DMS153 (cell line): ENCODE data around the gene ZNF785.
A peak's percentile ranks its signal among the peaks of the same experiment; 100 is the strongest.
"Not testable (repeated sequence)": the region's sequence is repeated elsewhere in the genome, so short reads cannot be mapped to it uniquely, and the experiment has no call there.

ENCODE experiments used
- DNase-seq: peaks from one replicate; lab custom pipeline; 2025; lab: John Stamatoyannopoulos, UW

Gene ZNF785

GRCh38 chr16:30602616-30603277 is 17.2 kb upstream of the ZNF785 start:
- no peak for DNase-seq

GRCh38 chr16:30601966-30602365 is 16.5 kb upstream of the ZNF785 start:
- DNase-seq: no peak

GRCh38 chr16:30600929-30601328 is 15.4 kb upstream of the ZNF785 start:
- DNase-seq: no peak

GRCh38 chr16:30600215-30600614 is 14.7 kb upstream of the ZNF785 start:
- DNase-seq: no peak

GRCh38 chr16:30592871-30593270 is 7.4 kb upstream of the ZNF785 start:
- no peak for DNase-seq

GRCh38 chr16:30590869-30591268 is 5.4 kb upstream of the ZNF785 start:
- DNase-seq: not testable (repeated sequence)

- DNase-seq: not testable (repeated sequence)
Observed at GRCh38 chr16:30589582-30589981, 4.1 kb upstream of the ZNF785 start.

DNA sequence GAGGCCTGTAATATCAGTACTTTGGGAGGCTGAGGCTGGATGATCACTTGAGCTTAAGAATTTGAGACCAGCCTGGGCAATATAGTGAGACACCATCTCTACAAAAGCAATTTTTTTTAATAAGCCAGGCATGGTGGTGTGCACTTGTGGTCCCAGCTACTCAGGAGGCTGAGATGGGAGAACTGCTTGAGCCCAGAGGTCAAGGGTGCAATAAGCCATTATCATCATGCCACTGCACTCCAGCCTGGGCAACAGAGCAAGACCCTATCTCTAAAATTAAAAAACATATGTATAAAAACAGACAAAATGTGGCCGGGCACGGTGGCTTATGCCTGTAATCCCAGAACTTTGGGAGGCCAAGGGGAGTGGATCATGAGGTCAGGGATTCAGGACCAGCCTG is 3.2 kb upstream of the ZNF785 start:
- no peak for DNase-seq

- no peak for DNase-seq
Observed at GRCh38 chr16:30585022-30585399, 486 bp downstream of the ZNF785 start.

- no peak for DNase-seq
Observed at GRCh38 chr16:30582611-30583340, 2.7 kb downstream of the ZNF785 start.

DNA sequence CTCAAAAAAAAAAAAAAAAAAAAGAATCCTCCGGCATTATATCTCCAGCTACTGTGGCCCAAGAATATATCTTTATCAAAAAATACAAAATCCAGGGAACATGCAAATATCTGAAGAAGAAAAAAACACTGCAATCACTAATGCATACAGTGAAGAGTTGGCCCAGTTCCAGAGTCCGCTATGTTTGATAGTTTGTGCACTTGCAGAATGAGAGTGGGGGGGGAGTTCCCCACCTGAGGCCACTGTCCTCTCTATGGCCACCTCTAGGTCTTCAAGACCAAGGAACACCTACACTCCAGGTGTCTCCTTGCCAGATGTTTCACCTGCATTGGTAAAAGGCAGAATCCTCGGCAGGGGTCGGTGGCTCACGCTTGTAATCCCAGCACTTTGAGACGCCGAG is 4.0 kb downstream of the ZNF785 start:
- DNase-seq: no peak

DNA sequence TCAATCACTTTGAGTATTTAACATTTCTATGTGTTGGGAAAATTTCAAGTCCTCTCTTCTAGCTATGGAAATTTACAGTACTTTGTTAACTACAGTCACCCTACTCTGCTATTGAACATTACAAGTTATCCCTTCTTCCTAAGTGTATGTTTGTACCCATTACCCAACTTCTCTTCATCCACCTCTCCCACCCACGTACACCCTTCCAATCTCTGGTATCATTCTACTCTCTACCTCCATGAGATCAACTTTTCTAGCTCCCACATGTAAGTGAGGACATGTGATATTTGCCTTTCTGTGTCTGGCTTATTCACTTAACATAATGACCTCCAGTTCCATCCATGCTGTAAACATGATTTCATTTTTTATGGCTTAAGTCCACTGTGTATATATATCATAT is 10.8 kb downstream of the ZNF785 start:
- DNase-seq: no peak

GRCh38 chr16:30571445-30572322 is 13.8 kb downstream of the ZNF785 start, which contains the start of gene ZNF688:
ZNF688 (minus strand) TSS chr16:30571714; CDS start chr16:30571629, 85 bp downstream.
- DNase-seq: peak; percentile 83

- DNase-seq: no peak
Observed at GRCh38 chr16:30570636-30571444, 14.7 kb downstream of the ZNF785 start.

GRCh38 chr16:30569746-30570635 is 15.5 kb downstream of the ZNF785 start:
- DNase-seq: no peak

DNA sequence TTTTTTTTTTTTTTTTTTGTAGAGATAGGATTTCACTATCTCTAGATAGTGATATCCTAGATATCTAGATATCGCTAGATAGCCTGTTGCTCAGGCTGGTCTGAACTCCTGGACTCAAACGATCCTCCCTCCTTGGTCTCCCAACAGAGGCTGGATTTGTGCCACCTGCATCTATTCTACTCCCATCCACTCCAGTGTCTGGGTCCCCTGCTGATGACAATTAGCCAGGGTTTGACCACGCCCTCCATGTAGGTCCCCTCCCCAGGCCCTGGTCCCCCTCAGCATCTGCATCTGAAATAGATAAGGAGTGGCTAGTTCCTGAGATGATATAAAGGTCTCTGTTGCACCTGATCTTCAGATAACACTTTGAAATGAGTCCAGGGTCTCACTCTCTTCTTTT is 16.2 kb downstream of the ZNF785 start:
- no peak for DNase-seq

- DNase-seq: peak; percentile 47
Observed at GRCh38 chr16:30567991-30568638, 17.4 kb downstream of the ZNF785 start.

DNA sequence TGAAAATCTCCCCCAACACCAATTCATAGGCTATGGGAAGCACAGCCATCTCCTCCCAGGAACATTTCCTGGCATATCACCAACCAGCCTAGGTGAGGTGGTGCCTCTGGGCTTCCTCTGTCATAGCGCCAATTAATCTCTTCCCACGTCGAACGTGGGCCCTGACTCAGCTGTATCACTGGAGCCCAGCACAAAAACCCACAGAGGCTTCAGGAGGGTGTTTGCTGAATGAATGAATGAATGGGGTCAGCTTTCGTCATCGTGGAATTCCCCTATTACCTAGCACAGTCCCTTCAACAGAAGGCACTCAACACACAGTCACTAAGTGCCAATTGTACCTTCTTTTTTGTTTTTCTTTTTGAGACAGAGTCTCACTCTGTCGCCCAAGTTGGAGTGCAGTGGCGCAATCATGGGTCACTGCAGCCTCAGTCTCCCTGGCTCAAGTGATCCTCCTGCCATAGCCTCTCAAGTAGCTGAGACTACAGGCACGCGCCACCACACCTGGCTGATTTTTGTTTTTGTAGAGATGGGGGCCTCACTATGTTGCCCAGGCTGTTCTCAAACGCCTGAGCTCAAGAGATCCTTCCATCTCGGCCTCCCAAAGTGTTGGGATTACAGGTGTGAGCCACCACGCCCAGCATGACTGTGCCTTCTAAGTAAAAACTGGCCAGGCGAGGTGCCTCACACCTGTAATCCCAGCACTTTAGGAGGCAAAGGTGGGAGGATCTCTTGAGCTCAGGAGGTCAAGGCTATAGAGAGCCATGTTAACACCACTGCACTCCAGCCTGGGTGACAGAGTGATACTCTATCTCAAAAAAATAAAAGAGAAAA is 18.1 kb downstream of the ZNF785 start:
- DNase-seq: no peak

DNA sequence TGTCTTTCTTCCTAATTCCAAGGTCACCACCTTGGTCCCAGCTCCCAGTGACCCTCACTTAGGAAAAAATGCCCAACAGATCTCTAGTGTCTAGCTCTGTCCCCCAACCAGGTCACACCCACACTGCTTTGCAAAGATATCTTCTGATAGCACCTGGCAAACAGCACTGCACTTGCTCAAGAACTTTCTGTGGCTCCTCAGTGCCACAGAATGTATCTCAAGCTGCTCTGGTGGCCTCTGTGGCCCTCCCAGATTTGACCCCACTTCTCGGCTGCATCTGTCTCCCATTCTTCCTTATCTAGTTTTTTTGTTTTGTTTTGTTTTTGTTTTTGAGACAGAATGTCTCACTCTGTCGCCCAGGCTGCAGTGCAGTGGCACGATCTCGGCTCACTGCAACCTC is 19.0 kb downstream of the ZNF785 start:
- DNase-seq: no peak
